ENCODE results near the gene MOCS1. TPM values are rescaled to one million over a fixed set of nuclear protein-coding genes. Genes with fewer than 3 reads are reported as not detected.

The MOCS1 gene
- total and polyA plus RNA-seq, 2 donors (not counting 1 experiment from before 2014, with no cell fraction given), result 11.6 to 21.8 TPM

DNA sequence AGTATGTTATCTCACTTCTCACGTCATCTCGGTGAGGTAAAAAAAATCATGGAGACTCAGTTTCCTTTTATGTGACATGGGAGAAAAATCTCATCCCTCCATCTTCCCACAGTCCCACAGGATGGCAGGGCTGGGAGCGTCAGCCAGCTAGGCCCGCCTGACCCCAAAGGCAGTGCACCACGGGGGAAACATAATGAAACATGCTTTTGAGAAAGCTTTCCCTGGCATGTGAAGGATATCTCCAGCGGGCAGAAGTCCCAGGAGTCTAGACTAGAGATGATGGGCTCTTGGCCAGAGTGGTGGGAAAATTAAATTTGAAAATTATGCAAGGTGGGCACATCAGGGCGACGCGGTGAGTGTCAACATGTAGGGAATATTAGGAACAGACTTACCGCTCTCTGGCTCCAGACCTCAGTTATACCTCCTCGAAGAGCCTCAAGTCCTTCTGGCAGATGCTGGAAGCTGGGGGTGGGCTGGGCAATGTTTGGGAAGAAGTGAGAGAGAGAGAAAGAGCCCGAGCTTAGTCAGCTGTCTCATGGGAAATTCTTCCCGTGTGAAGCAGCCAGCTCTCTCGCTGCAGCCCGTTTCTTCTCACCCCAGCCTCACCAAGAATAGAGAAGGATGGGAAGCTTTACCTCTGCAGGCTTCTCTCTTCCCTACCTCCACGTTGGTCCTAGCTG is 52.3 kb downstream of the MOCS1 start:
- Histone ChIP-seq H3K4me3 (replicated peaks in 1 of 4; ENCODE audit: control extremely low read depth in 1 of 4, insufficient read depth in 1 of 4, low read depth in 3 of 4, low read length in 4 of 4) (peak overlapping the region in 1 of 4 experiments; percentile 8), H3K79me2 (ENCODE audit: control insufficient read depth, insufficient read depth, low read length) (no peaks in the 10 kb centered on the region), H2AFZ (ENCODE audit: low read length) (no peak overlapping the region), H3K27me3 (ENCODE audit: control insufficient read depth, insufficient read depth, low read length) (no peaks in the 10 kb centered on the region), H3K27ac (ENCODE audit: insufficient read depth, low read length) (peak overlapping the region; percentile 61), H3K9ac (ENCODE audit: insufficient read depth, low read length) (no peak overlapping the region), H3K4me2 (ENCODE audit: extremely low read depth, insufficient read depth, low read length) (peak overlapping the region; percentile 67), H3K4me1 (ENCODE audit: control insufficient read depth, extremely low read depth, insufficient read depth, low read length) (peaks cover 20% of the 10 kb centered on the region), H3K36me3 (ENCODE audit: control insufficient read depth, insufficient read depth, low read length) (no peaks in the 10 kb centered on the region), H4K20me1 (ENCODE audit: control insufficient read depth, extremely low read depth, insufficient read depth, low read length) (no peaks in the 10 kb centered on the region), H3K9me3 (ENCODE audit: control insufficient read depth, insufficient read depth, low read depth, low read length) (no peaks in the 10 kb centered on the region)
- no peak for TF ChIP-seq EZH2 (IDR thresholded peaks at IDR 0.05; ENCODE audit: low read length, missing control alignments)
- TF ChIP-seq, protein P1, sequence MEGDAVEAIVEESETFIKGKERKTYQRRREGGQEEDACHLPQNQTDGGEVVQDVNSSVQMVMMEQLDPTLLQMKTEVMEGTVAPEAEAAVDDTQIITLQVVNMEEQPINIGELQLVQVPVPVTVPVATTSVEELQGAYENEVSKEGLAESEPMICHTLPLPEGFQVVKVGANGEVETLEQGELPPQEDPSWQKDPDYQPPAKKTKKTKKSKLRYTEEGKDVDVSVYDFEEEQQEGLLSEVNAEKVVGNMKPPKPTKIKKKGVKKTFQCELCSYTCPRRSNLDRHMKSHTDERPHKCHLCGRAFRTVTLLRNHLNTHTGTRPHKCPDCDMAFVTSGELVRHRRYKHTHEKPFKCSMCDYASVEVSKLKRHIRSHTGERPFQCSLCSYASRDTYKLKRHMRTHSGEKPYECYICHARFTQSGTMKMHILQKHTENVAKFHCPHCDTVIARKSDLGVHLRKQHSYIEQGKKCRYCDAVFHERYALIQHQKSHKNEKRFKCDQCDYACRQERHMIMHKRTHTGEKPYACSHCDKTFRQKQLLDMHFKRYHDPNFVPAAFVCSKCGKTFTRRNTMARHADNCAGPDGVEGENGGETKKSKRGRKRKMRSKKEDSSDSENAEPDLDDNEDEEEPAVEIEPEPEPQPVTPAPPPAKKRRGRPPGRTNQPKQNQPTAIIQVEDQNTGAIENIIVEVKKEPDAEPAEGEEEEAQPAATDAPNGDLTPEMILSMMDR (conservative IDR thresholded peaks at IDR 0.05 in 1 of 2, IDR thresholded peaks at IDR 0.05 in 1 of 2; ENCODE audit: low read depth in 1 of 2, low read length in 2 of 2), result no peak
- DNase-seq (ENCODE audit: low read depth in 2 of 2), result peak; percentile 83 to 95

DNA sequence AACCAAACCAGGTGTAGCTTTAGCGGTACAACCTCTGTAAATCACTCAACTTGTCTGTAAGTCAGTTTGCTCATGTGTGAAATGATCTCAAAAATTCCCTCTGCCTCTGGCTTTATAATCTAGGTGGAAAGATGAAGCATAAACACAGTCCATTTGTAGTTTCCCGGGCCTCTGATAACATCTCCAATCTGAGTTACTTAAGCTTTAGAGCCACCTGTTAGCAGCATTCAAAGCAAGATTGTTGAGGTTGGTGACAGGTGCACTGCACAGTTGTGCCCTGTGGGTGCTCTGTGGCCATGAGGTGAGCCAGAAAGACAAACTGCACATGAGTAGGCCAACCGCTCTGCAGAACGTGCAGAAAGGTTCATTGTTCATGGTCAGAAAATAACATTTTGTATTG is 53.7 kb downstream of the MOCS1 start:
- Histone ChIP-seq H3K4me2 (ENCODE audit: extremely low read depth, insufficient read depth, low read length) (no peak overlapping the region), H3K27me3 (ENCODE audit: control insufficient read depth, insufficient read depth, low read length) (no peaks in the 10 kb centered on the region), H3K27ac (ENCODE audit: insufficient read depth, low read length) (no peak overlapping the region), H4K20me1 (ENCODE audit: control insufficient read depth, extremely low read depth, insufficient read depth, low read length) (no peaks in the 10 kb centered on the region), H3K4me3 (replicated peaks in 1 of 4; ENCODE audit: control extremely low read depth in 1 of 4, insufficient read depth in 1 of 4, low read depth in 3 of 4, low read length in 4 of 4) (no peak overlapping the region), H3K36me3 (ENCODE audit: control insufficient read depth, insufficient read depth, low read length) (no peaks in the 10 kb centered on the region), H3K4me1 (ENCODE audit: control insufficient read depth, extremely low read depth, insufficient read depth, low read length) (peaks cover 17% of the 10 kb centered on the region), H2AFZ (ENCODE audit: low read length) (no peak overlapping the region), H3K9me3 (ENCODE audit: control insufficient read depth, insufficient read depth, low read depth, low read length) (no peaks in the 10 kb centered on the region), H3K9ac (ENCODE audit: insufficient read depth, low read length) (no peak overlapping the region), H3K79me2 (ENCODE audit: control insufficient read depth, insufficient read depth, low read length) (no peaks in the 10 kb centered on the region)
- TF ChIP-seq EZH2 (IDR thresholded peaks at IDR 0.05; ENCODE audit: low read length, missing control alignments), result no peak
- TF ChIP-seq, protein P1 (conservative IDR thresholded peaks at IDR 0.05 in 1 of 2, IDR thresholded peaks at IDR 0.05 in 1 of 2; ENCODE audit: low read depth in 1 of 2, low read length in 2 of 2), result no peak
- no peak for DNase-seq (ENCODE audit: low read depth in 2 of 2)

DNA sequence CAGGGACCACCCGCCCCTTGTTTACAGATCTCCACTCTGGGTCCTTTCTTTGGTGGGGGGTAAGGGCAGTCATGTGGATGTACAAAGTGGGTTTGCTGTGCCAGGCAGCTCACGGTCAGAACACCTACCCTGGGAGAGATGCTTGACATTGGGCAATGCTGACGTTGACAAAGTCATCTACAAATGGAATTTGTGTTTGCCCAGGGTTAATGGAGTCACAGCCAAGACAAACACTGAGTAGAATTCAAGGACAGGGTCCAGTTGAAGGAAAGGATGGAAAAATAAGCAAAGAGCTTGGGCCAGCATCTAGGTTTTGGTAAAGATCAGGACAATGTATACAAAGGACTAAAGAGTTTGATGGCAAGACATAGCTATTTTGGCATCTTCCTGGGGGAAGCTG is 54.7 kb downstream of the MOCS1 start:
- Histone ChIP-seq H3K9me3 (ENCODE audit: control insufficient read depth, insufficient read depth, low read depth, low read length) (no peaks in the 10 kb centered on the region), H4K20me1 (ENCODE audit: control insufficient read depth, extremely low read depth, insufficient read depth, low read length) (no peaks in the 10 kb centered on the region), H2AFZ (ENCODE audit: low read length) (no peak overlapping the region), H3K27me3 (ENCODE audit: control insufficient read depth, insufficient read depth, low read length) (no peaks in the 10 kb centered on the region), H3K4me1 (ENCODE audit: control insufficient read depth, extremely low read depth, insufficient read depth, low read length) (peaks cover 10% of the 10 kb centered on the region), H3K79me2 (ENCODE audit: control insufficient read depth, insufficient read depth, low read length) (no peaks in the 10 kb centered on the region), H3K36me3 (ENCODE audit: control insufficient read depth, insufficient read depth, low read length) (peaks cover 4% of the 10 kb centered on the region), H3K27ac (ENCODE audit: insufficient read depth, low read length) (no peak overlapping the region), H3K4me2 (ENCODE audit: extremely low read depth, insufficient read depth, low read length) (no peak overlapping the region), H3K9ac (ENCODE audit: insufficient read depth, low read length) (no peak overlapping the region), H3K4me3 (replicated peaks in 1 of 4; ENCODE audit: control extremely low read depth in 1 of 4, insufficient read depth in 1 of 4, low read depth in 3 of 4, low read length in 4 of 4) (no peak overlapping the region)
- TF ChIP-seq, protein P1 (conservative IDR thresholded peaks at IDR 0.05 in 1 of 2, IDR thresholded peaks at IDR 0.05 in 1 of 2; ENCODE audit: low read depth in 1 of 2, low read length in 2 of 2), result no peak
- no peak for TF ChIP-seq EZH2 (IDR thresholded peaks at IDR 0.05; ENCODE audit: low read length, missing control alignments)
- DNase-seq (ENCODE audit: low read depth in 2 of 2), result peak in 1 of 2 donors; percentile 49
